GM18861 (cell line): ENCODE measurements around the gene PCK2.
"Not testable (repeated sequence)": the region's sequence is repeated elsewhere in the genome, so short reads cannot be mapped to it uniquely, and the experiment has no call there.

Experiments
- ATAC-seq: cut with Tn5 transposase; IDR thresholded peaks from one replicate; pipeline ENCODE4 v1.9.1; 2021; ENCODE audit not compliant: unreplicated experiment

The PCK2 gene

GRCh38 chr14:24093207-24093900, 757 bp upstream of the PCK2 start:
- no peak for ATAC-seq

- ATAC-seq, result no peak
These were observed 745 bp downstream of the PCK2 start for GRCh38 chr14:24094841-24095270.

- peak; percentile 62 for ATAC-seq
These were observed 1.4 kb downstream of the PCK2 start for GRCh38 chr14:24095271-24096068.

- ATAC-seq, result no peak
These were observed 2.6 kb downstream of the PCK2 start for GRCh38 chr14:24096545-24097181.

- ATAC-seq, result no peak
These were observed 4.3 kb downstream of the PCK2 start for GRCh38 chr14:24098229-24098926.

GRCh38 chr14:24098927-24099813, 5.1 kb downstream of the PCK2 start:
- no peak for ATAC-seq

GRCh38 chr14:24100197-24100981, 6.3 kb downstream of the PCK2 start:
- no peak for ATAC-seq

- ATAC-seq, result no peak
These were observed 6.9 kb downstream of the PCK2 start for GRCh38 chr14:24100982-24101494.

- ATAC-seq, result no peak
These were observed 8.4 kb downstream of the PCK2 start for GRCh38 chr14:24102357-24103048.

- no peak for ATAC-seq
These were observed 9.3 kb downstream of the PCK2 start for GRCh38 chr14:24103451-24103850.

- ATAC-seq, result not testable (repeated sequence)
These were observed 11.6 kb downstream of the PCK2 start for GRCh38 chr14:24105609-24106239.

- ATAC-seq, result no peak
These were observed 12.7 kb downstream of the PCK2 start for GRCh38 chr14:24106672-24107271.

- no peak for ATAC-seq
These were observed 14.3 kb downstream of the PCK2 start for GRCh38 chr14:24108336-24108874.

- ATAC-seq, result no peak
These were observed 15.9 kb downstream of the PCK2 start for GRCh38 chr14:24110060-24110459.

GRCh38 chr14:24110523-24110922, 16.4 kb downstream of the PCK2 start:
- ATAC-seq, result no peak

GRCh38 chr14:24113379-24113800, 19.3 kb downstream of the PCK2 start:
- ATAC-seq, result no peak

- ATAC-seq, result peak; percentile 30
These were observed 19.9 kb downstream of the PCK2 start for GRCh38 chr14:24113801-24114531.
